ENCODE data around the gene PRDX3.

The PRDX3 gene

GRCh38 chr10:119191881-119192280 lies 13.3 kb upstream of the PRDX3 start:
- TF ChIP-seq MAX (IDR thresholded peaks at IDR 0.05) (no peak), EP300 (IDR thresholded peaks at IDR 0.05; ENCODE audit: borderline replicate concordance) (no peak), TCF12 (IDR thresholded peaks at IDR 0.05; ENCODE audit: low read depth) (no peak), NFIC (IDR thresholded peaks at IDR 0.05) (no peak), EGR1 (IDR thresholded peaks at IDR 0.05) (no peak), RAD21 (IDR thresholded peaks at IDR 0.05; ENCODE audit: low read depth) (no peak), YY1 (IDR thresholded peaks at IDR 0.05; ENCODE audit: low read depth) (no peak), CEBPB (IDR thresholded peaks at IDR 0.05) (no peak), CREB1 (IDR thresholded peaks at IDR 0.05; ENCODE audit: low read depth) (no peak), REST (IDR thresholded peaks at IDR 0.05; ENCODE audit: low read depth) (no peak), USF1 (IDR thresholded peaks at IDR 0.05) (no peak), FOXM1 (IDR thresholded peaks at IDR 0.05; ENCODE audit: borderline replicate concordance, low read depth) (no peak), TAF1 (IDR thresholded peaks at IDR 0.05; ENCODE audit: low read depth) (no peak), TEAD4 (IDR thresholded peaks at IDR 0.05) (no peak), ZBTB7A (IDR thresholded peaks at IDR 0.05; ENCODE audit: low read depth) (no peak)

GRCh38 chr10:119190954-119191785 lies 12.6 kb upstream of the PRDX3 start:
- TF ChIP-seq USF1 (IDR thresholded peaks at IDR 0.05): no peak
- no peak for TF ChIP-seq TCF12 (IDR thresholded peaks at IDR 0.05; ENCODE audit: low read depth)
- TF ChIP-seq REST (IDR thresholded peaks at IDR 0.05; ENCODE audit: low read depth): no peak
- no peak for TF ChIP-seq TAF1 (IDR thresholded peaks at IDR 0.05; ENCODE audit: low read depth)
- no peak for TF ChIP-seq EP300 (IDR thresholded peaks at IDR 0.05; ENCODE audit: borderline replicate concordance)
- no peak for TF ChIP-seq YY1 (IDR thresholded peaks at IDR 0.05; ENCODE audit: low read depth)
- no peak for TF ChIP-seq EGR1 (IDR thresholded peaks at IDR 0.05)
- no peak for TF ChIP-seq ZBTB7A (IDR thresholded peaks at IDR 0.05; ENCODE audit: low read depth)
- no peak for TF ChIP-seq RAD21 (IDR thresholded peaks at IDR 0.05; ENCODE audit: low read depth)
- no peak for TF ChIP-seq MAX (IDR thresholded peaks at IDR 0.05)
- TF ChIP-seq CREB1 (IDR thresholded peaks at IDR 0.05; ENCODE audit: low read depth): no peak
- no peak for TF ChIP-seq FOXM1 (IDR thresholded peaks at IDR 0.05; ENCODE audit: borderline replicate concordance, low read depth)
- no peak for TF ChIP-seq TEAD4 (IDR thresholded peaks at IDR 0.05)
- TF ChIP-seq NFIC (IDR thresholded peaks at IDR 0.05): no peak
- TF ChIP-seq CEBPB (IDR thresholded peaks at IDR 0.05): no peak

- no peak for TF ChIP-seq EP300 (IDR thresholded peaks at IDR 0.05; ENCODE audit: borderline replicate concordance)
- no peak for TF ChIP-seq MAX (IDR thresholded peaks at IDR 0.05)
- TF ChIP-seq ZBTB7A (IDR thresholded peaks at IDR 0.05; ENCODE audit: low read depth): no peak
- no peak for TF ChIP-seq YY1 (IDR thresholded peaks at IDR 0.05; ENCODE audit: low read depth)
- no peak for TF ChIP-seq USF1 (IDR thresholded peaks at IDR 0.05)
- no peak for TF ChIP-seq EGR1 (IDR thresholded peaks at IDR 0.05)
Observed at GRCh38 chr10:119190353-119190752, 11.7 kb upstream of the PRDX3 start.

GRCh38 chr10:119189811-119190282 lies 11.2 kb upstream of the PRDX3 start:
- TF ChIP-seq NFIC (IDR thresholded peaks at IDR 0.05): no peak
- TF ChIP-seq EGR1 (IDR thresholded peaks at IDR 0.05): no peak
- no peak for TF ChIP-seq MAX (IDR thresholded peaks at IDR 0.05)
- no peak for TF ChIP-seq TAF1 (IDR thresholded peaks at IDR 0.05; ENCODE audit: low read depth)
- no peak for TF ChIP-seq CEBPB (IDR thresholded peaks at IDR 0.05)
- no peak for TF ChIP-seq ZBTB7A (IDR thresholded peaks at IDR 0.05; ENCODE audit: low read depth)
- no peak for TF ChIP-seq RAD21 (IDR thresholded peaks at IDR 0.05; ENCODE audit: low read depth)
- TF ChIP-seq YY1 (IDR thresholded peaks at IDR 0.05; ENCODE audit: low read depth): no peak
- no peak for TF ChIP-seq TEAD4 (IDR thresholded peaks at IDR 0.05)
- TF ChIP-seq CREB1 (IDR thresholded peaks at IDR 0.05; ENCODE audit: low read depth): no peak
- TF ChIP-seq REST (IDR thresholded peaks at IDR 0.05; ENCODE audit: low read depth): no peak
- TF ChIP-seq USF1 (IDR thresholded peaks at IDR 0.05): no peak
- TF ChIP-seq TCF12 (IDR thresholded peaks at IDR 0.05; ENCODE audit: low read depth): no peak
- TF ChIP-seq EP300 (IDR thresholded peaks at IDR 0.05; ENCODE audit: borderline replicate concordance): no peak
- TF ChIP-seq FOXM1 (IDR thresholded peaks at IDR 0.05; ENCODE audit: borderline replicate concordance, low read depth): no peak

Data from Ishikawa (cell line).